Stimulated activated CD8-positive, alpha-beta memory T cell treated with anti-CD3 and anti-CD28 coated beads, Interleukin-4, amount 100 ng/mL, for 24 hours (primary cell): ENCODE data around the gene RYR2.

Experiments used
- DNase-seq: peaks from one replicate; pipeline ENCODE4 v3.0.0-alpha.2; 2020; ENCODE audit warnings: low read depth

RYR2 gene

GRCh38 chr1:237201155-237201554 lies 159.2 kb downstream of the RYR2 start:
- no peak for DNase-seq

DNA sequence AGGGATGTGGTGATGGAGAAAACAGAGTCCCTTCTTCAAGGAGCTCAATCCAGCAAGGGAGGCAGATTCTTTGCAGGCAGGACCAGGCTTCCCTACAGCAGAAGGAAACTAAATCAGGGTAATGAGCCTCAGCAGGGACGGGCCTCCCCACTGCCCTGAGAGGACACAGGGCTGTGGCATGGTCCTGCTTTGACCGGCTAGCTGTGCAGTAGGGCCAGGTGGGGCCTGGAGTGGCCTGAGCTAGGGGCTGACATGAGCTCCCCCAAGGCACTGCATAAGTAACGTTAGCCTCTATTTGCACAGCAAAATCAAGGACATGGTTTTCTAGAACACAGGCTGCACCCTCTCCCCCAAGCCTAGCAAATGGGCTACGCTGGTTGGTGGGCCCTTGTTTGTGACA lies 162.9 kb downstream of the RYR2 start:
- no peak for DNase-seq

- no peak for DNase-seq
Measured at GRCh38 chr1:237205400-237206064, 163.5 kb downstream of the RYR2 start.

DNA sequence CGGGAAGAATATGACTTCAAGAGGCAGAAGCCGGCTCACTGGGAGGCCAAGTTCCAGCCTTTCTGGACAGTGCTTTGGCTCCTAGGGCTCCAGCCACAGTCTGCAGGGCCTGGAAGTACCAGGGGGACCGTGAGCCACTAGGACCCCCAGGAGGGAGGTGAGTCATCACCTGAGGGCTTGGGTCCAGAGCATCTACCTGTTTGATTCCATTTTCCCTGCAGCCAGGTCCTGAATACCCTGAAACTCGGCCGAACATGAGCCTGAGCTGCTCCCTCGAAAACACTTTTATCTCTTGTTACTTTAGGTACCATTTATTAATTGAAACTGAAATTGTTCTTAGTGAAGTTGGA lies 164.1 kb downstream of the RYR2 start:
- DNase-seq = no peak

GRCh38 chr1:237211031-237211430 lies 169.0 kb downstream of the RYR2 start:
- no peak for DNase-seq

DNA sequence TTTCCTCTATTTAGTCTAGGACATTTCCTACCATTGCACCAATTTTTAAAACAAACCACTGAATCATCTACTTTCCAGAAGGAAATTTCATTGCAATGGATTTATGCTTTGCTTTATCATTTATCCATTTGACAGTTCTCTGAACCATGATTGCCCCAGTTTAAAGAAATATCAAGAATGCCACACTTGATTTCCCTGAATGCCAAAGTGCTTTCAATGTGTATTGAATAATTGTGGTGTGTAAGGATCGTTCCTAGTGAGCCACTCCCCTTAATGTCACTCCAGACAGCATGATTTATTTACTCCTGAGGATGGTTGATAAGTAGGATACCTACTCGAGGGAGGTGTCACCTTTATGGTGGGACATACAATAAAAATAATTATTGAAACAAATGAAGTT lies 169.6 kb downstream of the RYR2 start:
- DNase-seq = no peak

DNA sequence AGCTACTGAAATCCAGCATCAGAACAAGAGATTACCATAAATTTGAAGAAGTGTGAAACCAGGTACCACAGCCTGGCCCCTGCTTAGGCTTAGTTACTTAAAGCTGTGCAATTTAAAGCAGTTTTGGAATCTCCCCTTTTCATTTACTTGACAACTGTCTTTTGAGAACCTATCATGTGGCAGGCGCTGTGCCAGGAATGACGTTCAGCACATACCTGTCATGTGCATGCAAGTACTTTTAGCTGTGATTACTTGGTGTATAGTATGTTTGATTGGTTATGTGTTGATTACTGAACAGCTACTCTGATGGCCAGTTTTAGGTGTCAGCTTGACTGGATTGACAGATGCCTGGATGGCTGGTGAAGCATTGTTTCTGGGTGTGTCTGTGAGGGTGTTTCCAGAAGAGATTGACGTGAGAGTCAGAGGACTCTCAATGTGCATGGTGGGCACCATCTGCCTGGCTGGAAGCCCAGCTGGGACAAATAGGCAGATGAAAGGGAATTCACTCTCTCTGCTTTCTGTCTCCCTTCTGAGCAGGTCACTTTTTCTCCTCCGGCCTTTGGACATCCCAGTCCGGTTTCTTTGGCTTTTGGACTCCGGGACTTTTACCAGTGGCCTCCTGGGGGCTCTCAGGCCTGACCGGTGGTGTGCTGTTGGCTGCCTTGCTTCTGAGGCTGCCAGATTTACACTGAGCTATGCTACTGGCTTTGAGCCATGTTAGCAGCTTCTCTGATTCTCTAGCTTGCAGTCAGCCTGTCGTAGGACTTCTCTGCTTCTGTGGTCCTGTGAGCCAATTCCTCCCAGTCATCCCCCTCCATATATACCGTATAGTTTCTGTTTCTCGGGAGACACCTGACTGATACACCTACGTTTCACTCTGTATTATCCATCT lies 178.0 kb downstream of the RYR2 start:
- DNase-seq = no peak

GRCh38 chr1:237223419-237223818 lies 181.4 kb downstream of the RYR2 start:
- DNase-seq = no peak

DNA sequence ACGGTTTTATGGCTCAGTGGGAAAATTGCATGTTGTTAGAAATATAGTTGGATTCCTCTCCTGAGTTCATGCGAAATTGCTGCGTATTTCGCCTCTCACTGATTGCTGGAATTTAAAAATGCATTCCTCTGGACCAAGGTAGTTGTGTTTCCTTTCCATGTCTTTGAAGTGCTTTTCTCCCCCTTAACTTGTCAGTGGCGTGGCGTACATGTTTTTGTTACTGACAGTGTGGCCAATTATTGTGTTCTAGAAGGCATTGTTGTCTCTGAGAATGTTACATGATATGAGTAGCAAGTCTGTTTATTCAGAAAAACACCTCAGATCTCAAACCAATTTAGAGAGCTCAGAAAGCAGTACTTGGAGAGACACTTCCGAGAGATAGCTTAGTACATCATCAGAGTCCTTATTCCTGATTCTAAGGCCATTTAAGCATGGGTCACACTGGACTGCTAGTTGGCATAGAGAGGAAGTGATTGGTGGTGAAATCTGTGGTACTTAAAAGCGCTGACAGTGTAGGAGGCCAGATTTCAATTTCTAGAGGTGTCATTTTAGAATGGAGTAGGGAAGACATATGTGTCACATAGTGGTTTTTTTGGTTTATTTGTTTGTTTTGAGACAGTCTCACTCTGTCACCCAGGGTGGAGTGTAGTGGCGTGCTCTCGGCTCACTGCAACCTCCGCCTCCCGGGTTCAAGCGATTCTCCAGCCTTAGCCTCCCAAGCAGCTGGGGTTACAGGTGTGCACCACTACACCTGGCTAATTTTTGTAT lies 184.4 kb downstream of the RYR2 start:
- no peak for DNase-seq

DNA sequence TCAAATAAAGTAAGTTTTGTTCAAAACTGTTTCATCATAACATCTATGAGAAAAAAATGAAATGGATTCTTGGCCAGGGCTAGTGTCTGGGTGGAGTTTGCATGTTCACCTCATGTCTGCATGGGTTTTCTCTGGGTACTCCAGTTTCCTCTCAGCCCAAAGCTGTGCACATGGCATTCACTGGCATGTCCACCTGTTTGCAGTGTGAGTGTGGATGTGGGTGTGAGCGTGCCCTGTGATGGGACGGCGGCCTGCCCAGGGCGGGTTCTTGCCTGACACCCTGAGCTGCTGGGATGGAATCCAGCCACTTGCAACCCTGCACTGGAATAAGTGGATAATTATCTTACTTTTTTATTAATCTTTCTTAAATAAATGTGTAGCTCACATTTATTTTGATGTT lies 185.5 kb downstream of the RYR2 start:
- DNase-seq = no peak

GRCh38 chr1:237228421-237228820 lies 186.4 kb downstream of the RYR2 start:
- DNase-seq = no peak

GRCh38 chr1:237229333-237229732 lies 187.3 kb downstream of the RYR2 start:
- no peak for DNase-seq

- DNase-seq = no peak
Measured at GRCh38 chr1:237232501-237232900, 190.5 kb downstream of the RYR2 start.

DNA sequence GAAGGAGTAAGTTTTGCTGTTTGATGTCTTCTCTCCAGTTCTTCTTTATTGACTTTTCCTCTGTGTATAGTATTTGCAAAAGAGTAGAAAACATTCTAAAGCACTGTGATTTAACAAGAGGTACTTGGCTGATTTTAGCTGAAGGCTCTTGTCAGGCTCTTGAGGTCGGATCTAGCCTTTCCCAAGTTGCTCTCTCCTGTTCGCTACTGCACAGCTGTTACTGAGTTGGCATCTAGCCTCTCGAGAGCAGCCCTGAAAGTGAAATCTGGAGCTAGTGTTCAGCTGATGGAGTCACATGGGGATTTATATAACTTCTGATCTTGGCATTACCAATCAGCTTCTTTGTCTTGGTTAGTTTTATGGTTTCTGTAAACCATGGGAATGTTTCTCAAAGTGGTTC lies 193.1 kb downstream of the RYR2 start:
- DNase-seq = no peak

- DNase-seq = no peak
Measured at GRCh38 chr1:237237721-237238120, 195.7 kb downstream of the RYR2 start.

DNA sequence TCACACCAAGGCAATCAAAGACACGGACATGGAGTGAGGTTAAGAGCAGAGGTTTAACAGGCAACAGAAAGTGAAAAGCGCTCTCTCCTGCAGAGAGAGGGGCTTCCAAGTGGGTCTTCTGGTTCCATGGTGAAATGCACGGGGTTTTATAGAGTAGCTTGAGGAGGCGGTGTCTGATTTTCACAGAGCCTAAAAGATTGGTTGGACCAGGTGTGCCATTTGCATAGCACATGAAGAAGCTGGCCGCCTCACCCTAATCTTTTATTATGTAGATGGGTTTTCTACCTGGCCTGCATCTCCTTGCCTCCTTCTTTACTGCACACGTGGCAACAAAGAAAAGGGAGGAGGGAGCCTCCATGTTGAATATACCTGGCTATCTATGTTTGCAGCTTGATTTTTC lies 197.3 kb downstream of the RYR2 start:
- no peak for DNase-seq

- no peak for DNase-seq
Measured at GRCh38 chr1:237241038-237241437, 199.1 kb downstream of the RYR2 start.

- no peak for DNase-seq
Measured at GRCh38 chr1:237244778-237245177, 202.8 kb downstream of the RYR2 start.

DNA sequence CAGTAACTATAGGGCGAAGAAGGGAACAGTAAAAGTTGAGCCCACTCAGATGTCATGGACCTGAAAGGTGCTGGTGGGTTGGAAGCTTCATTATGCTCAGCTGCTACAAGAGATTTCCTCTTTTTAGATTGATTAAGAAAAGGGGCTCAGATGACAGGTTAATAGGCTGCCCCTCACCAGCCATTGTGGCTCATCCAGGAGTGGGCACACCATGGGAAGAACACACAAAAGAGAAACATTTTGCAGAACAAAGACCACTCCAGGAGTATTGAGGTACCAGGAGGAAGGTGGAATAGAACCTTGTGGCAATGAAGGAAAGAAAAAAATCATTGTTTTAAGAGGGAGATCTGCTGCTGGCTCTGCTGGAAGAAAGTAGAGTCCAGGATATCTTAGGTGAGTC lies 205.5 kb downstream of the RYR2 start:
- no peak for DNase-seq

- no peak for DNase-seq
Measured at GRCh38 chr1:237249120-237249519, 207.1 kb downstream of the RYR2 start.

GRCh38 chr1:237250055-237250454 lies 208.1 kb downstream of the RYR2 start:
- no peak for DNase-seq

GRCh38 chr1:237255071-237255470 lies 213.1 kb downstream of the RYR2 start:
- no peak for DNase-seq

DNA sequence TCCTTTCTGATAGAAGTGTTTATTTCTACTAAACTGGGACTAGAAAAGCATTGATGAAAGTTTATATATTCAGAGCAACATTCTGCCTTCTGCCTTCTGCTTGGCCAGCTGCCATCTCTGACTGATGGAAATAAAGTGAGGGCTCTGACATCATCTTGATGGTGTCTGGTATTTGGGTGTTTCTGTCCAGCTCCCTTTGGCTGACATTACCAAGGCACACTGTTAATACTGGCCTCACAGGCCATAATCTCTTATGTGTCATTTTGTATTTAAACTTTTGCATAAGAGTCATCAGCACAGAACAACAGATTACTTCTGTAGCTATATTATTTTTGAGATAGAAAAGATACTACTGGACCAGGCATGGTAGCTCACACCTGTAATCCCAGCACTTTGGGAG lies 216.9 kb downstream of the RYR2 start:
- no peak for DNase-seq
